Peyer's patch (tissue), 4 donors: Measurements from ENCODE around the gene PBX2.

ENCODE experiments used
- CTCF ChIP-seq, 6 experiments: fragments of 450-650 bp in 4 of 6; fragments of 200-600 bp in 2 of 6; sonication (generic) in 1 of 6; IDR thresholded peaks; one replicate each; pipeline ENCODE4 v1.5.1; 2017 to 2019; ENCODE audit warnings: antibody characterized with exemption in 6 of 6, mild to moderate bottlenecking in 3 of 6, moderate library complexity in 1 of 6
- POLR2A ChIP-seq, 2 donors: fragments of 450-650 bp; IDR thresholded peaks; one replicate each; pipeline ENCODE4 v1.5.1; 2017; ENCODE audit warnings: antibody characterized with exemption in 2 of 2, mild to moderate bottlenecking in 2 of 2, moderate library complexity in 2 of 2

- TF ChIP-seq CTCF (IDR thresholded peaks at IDR 0.05) (no peak), POLR2A (IDR thresholded peaks at IDR 0.05) (no peak)
These were observed 13.4 kb downstream of the PBX2 start for GRCh38 chr6:32176476-32177182.
